GM12892 (cell line): ENCODE results near the gene HNRNPL.
"Not testable (repeated sequence)": the region's sequence is repeated elsewhere in the genome, so short reads cannot be mapped to it uniquely, and the experiment has no call there.

Experiments used
- POLR2A ChIP-seq: IDR thresholded peaks from 2 replicates; pipeline ENCODE4 v1.6.1; 2011; ENCODE audit warnings: low read depth, low read length, control low read depth
- POLR2AphosphoS5 ChIP-seq: IDR thresholded peaks from 2 replicates; pipeline ENCODE4 v1.6.1; 2011; ENCODE audit warnings: low read depth, low read length, control low read depth
- TAF1 ChIP-seq: IDR thresholded peaks from 2 replicates; pipeline ENCODE4 v1.6.1; 2011; ENCODE audit warnings: low read depth, mild to moderate bottlenecking, control low read depth, low read length, borderline replicate concordance

- TF ChIP-seq TAF1, POLR2AphosphoS5, POLR2A: not testable (repeated sequence)
Observed at GRCh38 chr19:38854961-38855360, 5.2 kb upstream of the HNRNPL start.
